PC-9 (cell line): ENCODE data around the gene ZNF580. TPM values are rescaled to one million over a fixed set of nuclear protein-coding genes. Genes with fewer than 3 reads are reported as not detected.

Source experiments
- BruUV-seq: library from RNA; stranded (reverse); fragments of 400-500 nt; replicated peaks from 2 replicates; lab custom pipeline; 2021; lab: Mats Ljungman, UMichigan
- CTCF ChIA-PET: fragments of 300-600 bp; sonication (Branson Sonifier 250); formaldehyde crosslinking; loops from one replicate; lab custom pipeline; 2022; ENCODE audit warnings: antibody characterized with exemption; lab: Charles Lee
- POLR2A ChIA-PET: fragments of 300-600 bp; sonication (Branson Sonifier 250); formaldehyde crosslinking; loops from one replicate; lab custom pipeline; 2022; ENCODE audit warnings: antibody characterized with exemption; ENCODE audit not compliant: unreplicated experiment; lab: Charles Lee
- DNase-seq, 2 experiments: peaks; one replicate each; pipeline versions ENCODE4 v3.0.0 to v3.0.0-alpha.2; 2015 to 2022; ENCODE audit warnings: mixed read lengths in 1 of 2
- H2AFZ ChIP-seq: fragments of 200-600 bp; sonication (generic); 2 replicates; pipeline ENCODE4 v1.8.1; 2017; ENCODE audit warnings: antibody characterized with exemption
- H3F3A ChIP-seq: fragments of 200-600 bp; sonication (generic); 2 replicates; pipeline ENCODE4 v1.8.1; 2017; ENCODE audit warnings: antibody characterized with exemption, mild to moderate bottlenecking, low read depth; ENCODE audit not compliant: insufficient read depth
- H3K27ac ChIP-seq: fragments of 200-600 bp; sonication (generic); 2 replicates; pipeline ENCODE4 v1.6.1; 2016; ENCODE audit warnings: mixed run types
- H3K27me3 ChIP-seq: fragments of 200-600 bp; sonication (generic); 2 replicates; pipeline ENCODE4 v1.6.1; 2016; ENCODE audit warnings: low read depth, mixed run types; ENCODE audit not compliant: insufficient read depth
- H3K36me3 ChIP-seq: fragments of 200-600 bp; sonication (generic); 2 replicates; pipeline ENCODE4 v1.6.1; 2016; ENCODE audit warnings: low read depth, mixed run types
- H3K4me1 ChIP-seq: fragments of 200-600 bp; sonication (generic); replicated peaks from 2 replicates; pipeline ENCODE4 v1.6.1; 2016; ENCODE audit warnings: mixed run types; ENCODE audit not compliant: insufficient read depth
- H3K4me2 ChIP-seq: fragments of 200-600 bp; sonication (generic); 2 replicates; pipeline ENCODE4 v1.6.1; 2017; ENCODE audit warnings: mixed run types
- H3K4me3 ChIP-seq: fragments of 200-600 bp; sonication (generic); 2 replicates; pipeline ENCODE4 v1.6.1; 2016; ENCODE audit warnings: mixed run types
- H3K79me2 ChIP-seq: fragments of 200-600 bp; sonication (generic); 2 replicates; pipeline ENCODE4 v1.6.1; 2017; ENCODE audit warnings: low read depth, mixed run types
- H3K9me2 ChIP-seq: fragments of 200-600 bp; sonication (generic); 2 replicates; pipeline ENCODE4 v1.8.1; 2017; ENCODE audit warnings: mild to moderate bottlenecking; ENCODE audit not compliant: insufficient read depth
- H3K9me3 ChIP-seq: fragments of 200-600 bp; sonication (generic); 2 replicates; pipeline ENCODE4 v1.8.1; 2016; ENCODE audit warnings: low read depth; ENCODE audit not compliant: insufficient read depth
- H4K20me1 ChIP-seq: fragments of 200-600 bp; sonication (generic); 2 replicates; pipeline ENCODE4 v1.8.1; 2017; ENCODE audit not compliant: insufficient read depth
- CTCF ChIP-seq: fragments of 200-600 bp; sonication (generic); conservative IDR thresholded peaks from 2 replicates; pipeline ENCODE4 v1.6.1; 2017; ENCODE audit warnings: mixed run types, antibody characterized with exemption, mild to moderate bottlenecking, moderate library complexity
- EZH2 ChIP-seq: fragments of 200-600 bp; sonication (generic); IDR thresholded peaks from 2 replicates; pipeline ENCODE4 v1.8.0; 2017; ENCODE audit warnings: antibody characterized with exemption, low read depth
- intact Hi-C: fragments of 100-400 bp; cut with micrococcal nuclease; formaldehyde crosslinking; loops from one replicate; pipeline ENCODE4 v1.10.0; 2022; ENCODE audit not compliant: unreplicated experiment
- total RNA-seq: library from RNA; stranded (reverse); gene quantifications from 2 replicates; pipeline ENCODE4 v1.2.3, GENCODE V29; 2021

ZNF580 gene
- total RNA-seq, 1 experiment from 2014 or later = 56.6 TPM

DNA sequence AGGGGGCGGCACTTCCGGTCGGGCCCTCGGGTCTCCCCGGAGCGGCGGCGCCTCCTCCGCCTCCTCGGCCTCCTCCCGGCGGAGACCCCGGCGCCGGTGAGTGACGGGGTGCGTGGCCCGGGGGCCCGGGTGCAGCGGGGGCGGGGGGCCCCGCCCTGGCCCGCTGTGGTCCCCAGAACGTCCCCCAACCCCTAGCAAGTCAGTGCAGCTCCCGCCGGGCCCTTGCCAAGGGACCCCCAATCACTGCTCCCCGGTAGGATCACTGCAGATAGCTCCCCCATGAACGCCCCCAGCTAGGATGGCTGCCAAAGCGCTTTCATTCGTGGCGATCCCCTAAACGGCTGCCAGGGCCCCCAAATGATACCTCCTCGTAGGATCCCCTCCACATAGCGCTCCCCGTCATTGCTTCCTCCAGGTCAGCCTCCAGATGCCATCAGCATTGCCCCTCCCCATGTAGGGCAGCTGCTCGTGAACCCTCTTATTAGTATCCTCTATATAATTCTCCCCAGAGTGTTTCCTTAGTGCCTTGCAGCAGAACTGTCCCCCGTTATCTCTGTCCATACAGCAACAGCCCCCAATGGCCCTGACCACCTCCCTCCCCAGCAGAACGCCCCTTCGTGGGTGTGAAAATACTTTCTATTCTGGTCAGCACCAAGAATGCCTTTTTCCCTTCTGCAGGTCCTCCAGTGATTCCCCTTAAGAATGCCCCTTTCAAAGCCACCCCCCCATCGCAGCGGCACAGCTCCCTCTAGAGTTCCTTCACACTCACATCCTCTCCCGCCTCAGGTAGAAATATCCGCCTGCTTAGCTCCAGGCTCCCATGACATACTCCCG lies 34.9 kb upstream of the ZNF580 start, which contains the start of gene ZNF865:
TSS of gene ZNF865 (plus strand) at position 11 of the 834 bp plus-strand sequence. CDS start 7,972 bp downstream, outside the sequence.
- Histone ChIP-seq H3K9me2 (no peaks in the 10 kb centered on the region), H3K9me3 (no peaks in the 10 kb centered on the region), H3K79me2 (peaks cover 53% of the 10 kb centered on the region), H3K27ac (peak within 1 kb of the TSS; percentile 66), H3K4me1 (peaks cover 28% of the 10 kb centered on the region), H3F3A (peaks cover 43% of the 10 kb centered on the region), H4K20me1 (peaks cover 39% of the 10 kb centered on the region), H2AFZ (peak within 1 kb of the TSS; percentile 71), H3K36me3 (peaks cover 12% of the 10 kb centered on the region; the same call in 1 of the 2 replicates), H3K4me2 (peak within 1 kb of the TSS; percentile 93), H3K27me3 (no peaks in the 10 kb centered on the region), H3K4me3 (peak within 1 kb of the TSS; percentile 79)
- intact Hi-C loops = loop anchor here (1.0 to 2.0 kb wide), 5 partner anchors 18 to 129 kb away; partner anchors contain the start of genes ZNF628 and ZNF784
- CTCF ChIA-PET = interaction anchor here (0.6 to 1.9 kb wide), 8 partner anchors 19 to 349 kb away, joined by 3 to 14 read pairs (median 4); partner anchors contain the start of gene ZNF784
- no TSS peak for BruUV-seq
- POLR2A ChIA-PET = interaction anchor here (0.5 to 1.1 kb wide), 11 partner anchors 11 to 1468 kb away, joined by 3 to 14 read pairs (median 5); partner anchors contain the start of genes CNOT3, HSPBP1, ISOC2 and ZNF628
- TF ChIP-seq EZH2 = no peak
- TF ChIP-seq CTCF = peak; percentile 82
- peak; percentile 79 to 83 for DNase-seq

DNA sequence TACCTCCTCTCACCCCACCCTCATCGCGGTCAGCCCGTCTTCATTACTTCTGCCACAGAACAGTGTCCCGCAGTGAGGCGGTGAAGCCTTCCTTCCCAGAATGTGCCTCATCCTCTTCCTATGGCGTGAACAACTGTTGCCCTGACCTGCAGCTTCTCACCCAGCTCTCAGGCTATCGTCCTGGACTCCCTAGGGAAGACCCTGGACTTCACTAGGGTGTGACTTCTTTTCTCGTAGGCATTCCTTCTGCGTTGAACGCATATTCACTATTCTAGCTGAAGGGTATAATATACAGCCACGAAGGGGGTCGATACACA lies 34.4 kb upstream of the ZNF580 start:
- intact Hi-C loops = loop anchor here (1.0 kb wide), 1 partner anchor 89 kb away; no protein-coding TSS in a partner anchor
- TF ChIP-seq CTCF = peak; percentile 4; the same call in 1 of the 2 replicates
- TF ChIP-seq EZH2 = no peak
- ChIA-PET CTCF (interaction anchor here (0.6 to 1.9 kb wide), 6 partner anchors 18 to 350 kb away, joined by 3 to 14 read pairs (median 4); partner anchors contain the start of gene ZNF784), POLR2A (interaction anchor here (0.6 kb wide), 5 partner anchors 18 to 447 kb away, joined by 3 to 11 read pairs (median 4); partner anchors contain the start of genes ISOC2 and ZNF784)
- Histone ChIP-seq H3F3A (peaks cover 37% of the 10 kb centered on the region), H3K9me3 (no peaks in the 10 kb centered on the region), H3K27me3 (no peaks in the 10 kb centered on the region), H4K20me1 (peaks cover 39% of the 10 kb centered on the region), H3K9me2 (no peaks in the 10 kb centered on the region), H3K79me2 (peaks cover 47% of the 10 kb centered on the region), H3K36me3 (peaks cover 12% of the 10 kb centered on the region; the same call in 1 of the 2 replicates), H3K4me3 (peak overlapping the region; percentile 79), H3K4me2 (peak overlapping the region; percentile 93), H3K27ac (no peak overlapping the region), H2AFZ (no peak overlapping the region), H3K4me1 (peaks cover 22% of the 10 kb centered on the region)
- no peak for DNase-seq
- TSS peak; percentile 28 for BruUV-seq

GRCh38 chr19:55606817-55607216 lies 34.0 kb upstream of the ZNF580 start:
- H3K79me2 ChIP-seq = peaks cover 43% of the 10 kb centered on the region
- no peak overlapping the region for H2AFZ ChIP-seq
- no peaks in the 10 kb centered on the region for H3K9me3 ChIP-seq
- H3K27ac ChIP-seq = no peak overlapping the region
- ChIA-PET CTCF (interaction anchor here (0.6 to 1.9 kb wide), 4 partner anchors 18 to 350 kb away, joined by 3 to 14 read pairs (median 6); partner anchors contain the start of gene ZNF784), POLR2A (interaction anchor here (0.6 kb wide), 1 partner anchor 132 kb away, joined by 11 read pairs; no protein-coding TSS in a partner anchor)
- H3F3A ChIP-seq = peaks cover 37% of the 10 kb centered on the region
- H3K27me3 ChIP-seq = no peaks in the 10 kb centered on the region
- peak overlapping the region; percentile 79 for H3K4me3 ChIP-seq
- no TSS peak for BruUV-seq
- peaks cover 39% of the 10 kb centered on the region for H4K20me1 ChIP-seq
- H3K4me2 ChIP-seq = peak overlapping the region; percentile 93
- intact Hi-C loops = loop anchor here (1.0 kb wide), 1 partner anchor 90 kb away; no protein-coding TSS in a partner anchor
- TF ChIP-seq EZH2 (no peak), CTCF (no peak)
- H3K36me3 ChIP-seq = peaks cover 12% of the 10 kb centered on the region; the same call in 1 of the 2 replicates
- no peak for DNase-seq
- no peaks in the 10 kb centered on the region for H3K9me2 ChIP-seq
- H3K4me1 ChIP-seq = peaks cover 22% of the 10 kb centered on the region
